Activated CD4-positive, alpha-beta T cell treated with anti-CD3 and anti-CD28 coated beads for 36 hours (primary cell): ENCODE measurements around the gene IFI44L. TPM values are rescaled to one million over a fixed set of nuclear protein-coding genes. Genes with fewer than 3 reads are reported as not detected.
A peak's percentile ranks its signal among the peaks of the same experiment; 100 is the strongest.

Experiments
- ATAC-seq: fragments of 200-7000 bp; cut with Tn5 transposase; one replicate; pipeline ENCODE4 v1.10.0; 2021; ENCODE audit warnings: mild to moderate bottlenecking, moderate library complexity
- CTCF ChIA-PET: fragments of 350-600 bp; sonication (Branson Sonifier 250); formaldehyde crosslinking; loops from one replicate; lab custom pipeline; 2021; ENCODE audit warnings: antibody characterized with exemption; lab: Charles Lee
- POLR2A ChIA-PET: fragments of 350-600 bp; sonication (Branson Sonifier 250); formaldehyde crosslinking; loops from one replicate; lab custom pipeline; 2021; ENCODE audit warnings: antibody characterized with exemption, inconsistent platforms; lab: Charles Lee
- DNase-seq: peaks from one replicate; pipeline ENCODE4 v3.0.0-alpha.2; 2020
- H3K27ac Mint-ChIP-seq: one replicate; pipeline ENCODE4 v1.8.0; 2021; ENCODE audit warnings: mixed read lengths
- H3K27me3 Mint-ChIP-seq: one replicate; pipeline ENCODE4 v1.8.0; 2021; ENCODE audit warnings: mixed read lengths
- H3K36me3 Mint-ChIP-seq: one replicate; pipeline ENCODE4 v1.8.0; 2021; ENCODE audit warnings: low read depth, mixed read lengths
- H3K4me1 Mint-ChIP-seq: one replicate; pipeline ENCODE4 v1.8.0; 2021; ENCODE audit warnings: mixed read lengths
- H3K4me3 Mint-ChIP-seq: one replicate; pipeline ENCODE4 v1.8.0; 2021; ENCODE audit warnings: mild to moderate bottlenecking, moderate library complexity, mixed read lengths
- H3K9me3 Mint-ChIP-seq: one replicate; pipeline ENCODE4 v1.8.0; 2021; ENCODE audit warnings: low read depth, mixed read lengths
- intact Hi-C, 2 experiments: fragments of 100-400 bp; cut with DNase I in 1 of 2; cut with micrococcal nuclease in 1 of 2; formaldehyde crosslinking; loops; one replicate each; pipeline versions ENCODE4 v1.14.2 to v1.15.1; 2022 to 2024; cut with DNase I, micrococcal nuclease
- total RNA-seq, 2 experiments: library from RNA; stranded (reverse); gene quantifications; one replicate each; pipeline ENCODE4 v1.2.3, GENCODE V29; 2021

The IFI44L gene
- total RNA-seq, 2 experiments from 2014 or later: 52.1 to 55.5 TPM

- Mint-ChIP-seq H3K27ac (no peak overlapping the region), H3K27me3 (no peaks in the 10 kb centered on the region), H3K36me3 (peaks cover 22% of the 10 kb centered on the region), H3K4me1 (peaks cover under 1% of the 10 kb centered on the region), H3K9me3 (no peaks in the 10 kb centered on the region), H3K4me3 (no peak overlapping the region)
- POLR2A ChIA-PET: no interaction called here
- intact Hi-C loops: no loop called here
- ATAC-seq: peak; percentile 87
- CTCF ChIA-PET: interaction anchor here (0.9 to 1.0 kb wide), 2 partner anchors 15 to 519 kb away, joined by 4 read pairs; partner anchors contain the start of gene IFI44
- no peak for DNase-seq
Observed at GRCh38 chr1:78664763-78665162, 44.5 kb downstream of the IFI44L start.

DNA sequence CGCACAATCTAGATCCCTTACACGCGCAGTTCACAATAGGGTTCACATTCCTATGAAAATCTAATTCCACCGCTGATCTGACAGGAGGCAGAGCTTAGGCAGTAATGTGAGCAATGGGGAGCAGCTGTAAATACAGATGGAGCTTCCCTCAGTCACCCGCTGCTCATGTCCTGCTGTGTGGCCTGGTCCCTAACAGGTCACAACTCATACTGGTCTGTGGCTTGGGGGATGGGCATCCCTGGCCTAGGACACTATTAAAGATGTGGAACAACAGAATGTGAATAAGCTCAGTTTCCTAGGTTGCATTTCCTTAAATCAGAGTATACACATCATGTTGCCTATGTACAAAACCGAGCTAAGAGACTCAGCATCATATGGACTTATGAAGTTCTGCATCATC is 45.6 kb downstream of the IFI44L start:
- intact Hi-C loops: no loop called here
- Mint-ChIP-seq H3K9me3 (no peaks in the 10 kb centered on the region), H3K27me3 (no peaks in the 10 kb centered on the region), H3K36me3 (peaks cover 15% of the 10 kb centered on the region), H3K27ac (no peak overlapping the region), H3K4me3 (no peak overlapping the region), H3K4me1 (peaks cover 2% of the 10 kb centered on the region)
- CTCF ChIA-PET: interaction anchor here (0.6 to 2.6 kb wide), 2 partner anchors 10 to 13 kb away, joined by 3 to 12 read pairs; no protein-coding TSS in a partner anchor
- DNase-seq (no peak), ATAC-seq (no peak)
- POLR2A ChIA-PET: no interaction called here

DNA sequence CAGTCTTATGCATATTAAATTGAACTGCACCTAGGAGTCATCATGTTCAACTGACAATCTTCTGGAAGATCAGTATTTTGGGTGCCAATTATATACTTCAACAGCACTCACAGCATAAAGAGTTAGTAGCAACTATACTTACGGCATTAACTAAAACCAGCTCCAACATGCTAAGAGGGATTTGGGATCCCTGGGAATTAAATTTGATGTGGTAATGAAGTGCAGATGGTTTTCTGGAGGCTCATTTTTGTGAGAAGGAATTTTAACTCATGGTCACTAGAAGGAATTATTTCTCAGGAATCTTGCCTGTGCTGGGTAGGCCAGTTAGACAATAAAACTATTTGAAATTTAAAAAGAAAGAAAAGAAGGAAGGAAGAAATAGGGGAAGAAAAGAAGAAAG is 47.7 kb downstream of the IFI44L start:
- intact Hi-C loops: no loop called here
- ATAC-seq: no peak
- Mint-ChIP-seq H3K27ac (no peak overlapping the region), H3K4me1 (peaks cover 7% of the 10 kb centered on the region), H3K9me3 (no peaks in the 10 kb centered on the region), H3K4me3 (no peak overlapping the region), H3K27me3 (no peaks in the 10 kb centered on the region), H3K36me3 (peaks cover 7% of the 10 kb centered on the region)
- ChIA-PET CTCF (interaction anchor here (0.7 to 4.4 kb wide), 3 partner anchors 8 to 322 kb away, joined by 3 to 20 read pairs (median 12); no protein-coding TSS in a partner anchor), POLR2A (no interaction called here)
- DNase-seq: no peak

GRCh38 chr1:78668427-78668826 is 48.2 kb downstream of the IFI44L start:
- H3K9me3 Mint-ChIP-seq: no peaks in the 10 kb centered on the region
- peaks cover 3% of the 10 kb centered on the region for H3K36me3 Mint-ChIP-seq
- ChIA-PET CTCF (interaction anchor here (4.4 kb wide), 1 partner anchor 51 kb away, joined by 20 read pairs; no protein-coding TSS in a partner anchor), POLR2A (no interaction called here)
- ATAC-seq (no peak), DNase-seq (no peak)
- intact Hi-C loops: no loop called here
- peaks cover 7% of the 10 kb centered on the region for H3K4me1 Mint-ChIP-seq
- no peak overlapping the region for H3K27ac Mint-ChIP-seq
- no peak overlapping the region for H3K4me3 Mint-ChIP-seq
- H3K27me3 Mint-ChIP-seq: no peaks in the 10 kb centered on the region

GRCh38 chr1:78672428-78672827 is 52.2 kb downstream of the IFI44L start:
- DNase-seq (no peak), ATAC-seq (no peak)
- ChIA-PET CTCF (interaction anchor here (0.9 to 4.9 kb wide), 8 partner anchors 9 to 530 kb away, joined by 3 to 26 read pairs (median 4); partner anchors contain the start of gene IFI44L), POLR2A (no interaction called here)
- Mint-ChIP-seq H3K4me1 (peaks cover 7% of the 10 kb centered on the region), H3K4me3 (no peak overlapping the region), H3K9me3 (no peaks in the 10 kb centered on the region), H3K27me3 (no peaks in the 10 kb centered on the region), H3K36me3 (no peaks in the 10 kb centered on the region), H3K27ac (no peak overlapping the region)
- intact Hi-C loops: loop anchor here in 1 of 2 experiments (10.0 kb wide), 1 partner anchor 338 kb away; no protein-coding TSS in a partner anchor

- Mint-ChIP-seq H3K4me3 (no peak overlapping the region), H3K27me3 (no peaks in the 10 kb centered on the region), H3K27ac (no peak overlapping the region), H3K4me1 (peaks cover 9% of the 10 kb centered on the region), H3K36me3 (no peaks in the 10 kb centered on the region), H3K9me3 (no peaks in the 10 kb centered on the region)
- intact Hi-C loops: loop anchor here in 1 of 2 experiments (10.0 kb wide), 1 partner anchor 338 kb away; no protein-coding TSS in a partner anchor
- CTCF ChIA-PET: interaction anchor here (0.5 to 4.9 kb wide), 15 partner anchors 9 to 1718 kb away, joined by 3 to 26 read pairs (median 3); partner anchors contain the start of gene IFI44L
- DNase-seq (peak; percentile 58), ATAC-seq (peak; percentile 80)
- POLR2A ChIA-PET: no interaction called here
Observed at GRCh38 chr1:78673120-78673519, 52.9 kb downstream of the IFI44L start.

DNA sequence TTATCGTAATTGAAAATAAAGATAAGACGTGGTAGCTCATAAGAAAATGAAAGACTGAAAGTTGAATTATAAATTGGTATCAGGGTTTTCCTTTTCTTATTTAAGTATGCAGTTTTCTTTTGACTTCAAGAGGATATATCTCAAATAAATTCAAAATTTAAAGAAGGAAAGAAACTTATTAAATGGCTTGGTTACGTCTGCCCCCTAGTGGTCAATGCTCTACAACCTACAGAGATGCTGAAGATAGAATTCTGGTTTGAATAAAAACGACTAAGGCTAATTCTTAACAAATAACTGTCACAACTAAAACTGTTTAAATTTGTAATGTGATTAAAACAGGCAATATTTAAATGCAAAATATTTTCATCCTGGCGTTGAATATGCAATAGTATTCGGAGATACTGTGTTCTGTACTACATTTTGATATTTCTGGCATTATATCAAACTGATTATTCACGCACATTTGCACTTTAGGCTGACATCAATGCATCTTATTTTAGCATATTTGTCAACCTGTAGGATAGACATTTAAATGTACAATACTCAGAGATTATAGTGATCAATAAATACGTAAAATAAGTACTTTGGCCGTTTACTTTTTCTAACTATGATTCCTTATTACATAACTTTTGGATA is 56.2 kb downstream of the IFI44L start:
- ATAC-seq (no peak), DNase-seq (peak; percentile 72)
- CTCF ChIA-PET: interaction anchor here (0.6 to 2.9 kb wide), 17 partner anchors 10 to 545 kb away, joined by 3 to 21 read pairs (median 7); partner anchors contain the start of genes IFI44 and IFI44L
- intact Hi-C loops: loop anchor here (1.0 to 10.0 kb wide), 4 partner anchors 59 to 546 kb away; no protein-coding TSS in a partner anchor
- POLR2A ChIA-PET: no interaction called here
- H3K36me3 Mint-ChIP-seq: no peaks in the 10 kb centered on the region
- peaks cover 7% of the 10 kb centered on the region for H3K4me1 Mint-ChIP-seq
- no peaks in the 10 kb centered on the region for H3K9me3 Mint-ChIP-seq
- peaks cover 2% of the 10 kb centered on the region for H3K27me3 Mint-ChIP-seq
- no peak overlapping the region for H3K4me3 Mint-ChIP-seq
- H3K27ac Mint-ChIP-seq: no peak overlapping the region

GRCh38 chr1:78676993-78677392 is 56.7 kb downstream of the IFI44L start:
- intact Hi-C loops: loop anchor here (1.0 to 10.0 kb wide), 4 partner anchors 60 to 547 kb away; no protein-coding TSS in a partner anchor

DNA sequence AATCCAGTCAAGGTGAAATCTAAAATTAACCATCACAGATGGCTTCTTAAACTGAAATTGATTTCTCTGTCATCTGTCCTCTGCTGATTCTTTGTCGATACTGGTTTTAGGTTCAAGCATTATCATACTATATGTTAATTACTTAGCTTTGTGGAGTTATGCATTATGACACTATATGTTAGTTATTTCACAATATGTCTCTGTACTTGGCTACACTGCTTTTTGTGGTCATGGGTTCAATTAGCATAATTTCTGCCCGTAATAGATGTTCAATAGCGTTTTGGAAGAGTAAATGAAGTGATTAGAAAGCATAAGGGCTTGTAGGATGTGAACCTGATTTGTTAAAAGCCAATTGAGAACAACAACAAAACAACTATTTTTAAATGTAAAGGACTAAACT is 57.5 kb downstream of the IFI44L start:
- H3K36me3 Mint-ChIP-seq: no peaks in the 10 kb centered on the region
- intact Hi-C loops: loop anchor here in 1 of 2 experiments (10.0 kb wide), 1 partner anchor 343 kb away; no protein-coding TSS in a partner anchor
- no peaks in the 10 kb centered on the region for H3K9me3 Mint-ChIP-seq
- no peak overlapping the region for H3K4me3 Mint-ChIP-seq
- ATAC-seq (no peak), DNase-seq (no peak)
- POLR2A ChIA-PET: no interaction called here
- peaks cover 5% of the 10 kb centered on the region for H3K4me1 Mint-ChIP-seq
- peaks cover 2% of the 10 kb centered on the region for H3K27me3 Mint-ChIP-seq
- CTCF ChIA-PET: interaction anchor here (0.6 to 2.9 kb wide), 9 partner anchors 11 to 345 kb away, joined by 3 to 18 read pairs (median 4); partner anchors contain the start of genes IFI44 and IFI44L
- H3K27ac Mint-ChIP-seq: no peak overlapping the region

More at GRCh38 chr1:78676993-78677392, 56.7 kb downstream of the IFI44L start:
- Mint-ChIP-seq H3K9me3 (no peaks in the 10 kb centered on the region), H3K36me3 (no peaks in the 10 kb centered on the region), H3K27ac (no peak overlapping the region), H3K4me3 (no peak overlapping the region), H3K27me3 (peaks cover 2% of the 10 kb centered on the region), H3K4me1 (peaks cover 5% of the 10 kb centered on the region)
- ChIA-PET CTCF (interaction anchor here (1.8 to 2.9 kb wide), 3 partner anchors 54 to 60 kb away, joined by 6 to 18 read pairs (median 8); partner anchors contain the start of gene IFI44L), POLR2A (no interaction called here)
- DNase-seq (no peak), ATAC-seq (no peak)

- Mint-ChIP-seq H3K36me3 (no peaks in the 10 kb centered on the region), H3K4me3 (no peak overlapping the region), H3K27ac (no peak overlapping the region), H3K9me3 (no peaks in the 10 kb centered on the region), H3K27me3 (peaks cover 2% of the 10 kb centered on the region), H3K4me1 (peaks cover 5% of the 10 kb centered on the region)
- ChIA-PET CTCF (interaction anchor here (0.6 to 2.9 kb wide), 9 partner anchors 11 to 346 kb away, joined by 3 to 18 read pairs (median 4); partner anchors contain the start of genes IFI44 and IFI44L), POLR2A (no interaction called here)
- DNase-seq (peak; percentile 25), ATAC-seq (peak; percentile 70)
- intact Hi-C loops: loop anchor here in 1 of 2 experiments (10.0 kb wide), 1 partner anchor 344 kb away; no protein-coding TSS in a partner anchor
Observed at GRCh38 chr1:78678324-78678723, 58.1 kb downstream of the IFI44L start.

- no peak for ATAC-seq
- CTCF ChIA-PET: interaction anchor here (0.9 to 1.5 kb wide), 3 partner anchors 8 to 64 kb away, joined by 3 to 4 read pairs (median 3); partner anchors contain the start of gene IFI44L
Observed at GRCh38 chr1:78681265-78681664, 61.0 kb downstream of the IFI44L start.

More at GRCh38 chr1:78681265-78681664, 61.0 kb downstream of the IFI44L start:
- no peaks in the 10 kb centered on the region for H3K36me3 Mint-ChIP-seq
- no peak overlapping the region for H3K4me3 Mint-ChIP-seq
- no peaks in the 10 kb centered on the region for H3K9me3 Mint-ChIP-seq
- peaks cover 5% of the 10 kb centered on the region for H3K4me1 Mint-ChIP-seq
- POLR2A ChIA-PET: no interaction called here
- intact Hi-C loops: no loop called here
- peaks cover 2% of the 10 kb centered on the region for H3K27me3 Mint-ChIP-seq
- H3K27ac Mint-ChIP-seq: no peak overlapping the region
- no peak for DNase-seq
